ENCODE results near the gene MAST4. TPM values are rescaled to one million over a fixed set of nuclear protein-coding genes. Genes with fewer than 3 reads are reported as not detected.

The MAST4 gene
- total and polyA plus RNA-seq, 12 donors, result 29.6 to 93.3 (median 76.6) TPM

- no peak for ATAC-seq
- no peak for TF ChIP-seq CTCF (IDR thresholded peaks at IDR 0.05)
- no peak overlapping the region for H3K27ac ChIP-seq
- WGBS, 2 donors, result 50% methylated on average over 2 of the region's 2 CpGs
- DNase-seq, result no peak
- intact Hi-C loops (cut with DNase I), result loop anchor here in 1 of 10 donors (10.0 kb wide), 1 partner anchor 148 kb away; no protein-coding TSS in a partner anchor
- H3K9me3 ChIP-seq, result no peaks in the 10 kb centered on the region
- no peak overlapping the region for H3K4me3 ChIP-seq
- H3K27me3 ChIP-seq, result no peaks in the 10 kb centered on the region
- H3K36me3 ChIP-seq, result peaks cover 0 to 100% (median 26%) of the 10 kb centered on the region in 9 donors
- no peaks in the 10 kb centered on the region for H3K4me1 ChIP-seq
Observed at GRCh38 chr5:67133217-67133616, 537.0 kb downstream of the MAST4 start.

- ATAC-seq, result no peak
- Histone ChIP-seq H3K27ac (no peak overlapping the region), H3K27me3 (no peaks in the 10 kb centered on the region), H3K9me3 (no peaks in the 10 kb centered on the region), H3K4me1 (no peaks in the 10 kb centered on the region), H3K4me3 (no peak overlapping the region), H3K36me3 (peaks cover 0 to 100% (median 26%) of the 10 kb centered on the region in 9 donors)
- intact Hi-C loops (cut with DNase I), result loop anchor here in 1 of 10 donors (10.0 kb wide), 1 partner anchor 149 kb away; no protein-coding TSS in a partner anchor
- no peak for DNase-seq
- WGBS, 2 donors, result 92 to 96% methylated on average over 3 of the region's 3 CpGs
- TF ChIP-seq CTCF (IDR thresholded peaks at IDR 0.05), result no peak
Observed at GRCh38 chr5:67133776-67134175, 537.6 kb downstream of the MAST4 start.

- no peak overlapping the region for H3K4me3 ChIP-seq
- no peak for ATAC-seq
Observed at GRCh38 chr5:67135381-67135984, 539.3 kb downstream of the MAST4 start.

GRCh38 chr5:67139030-67139429 lies 542.8 kb downstream of the MAST4 start:
- Histone ChIP-seq H3K9me3 (no peaks in the 10 kb centered on the region), H3K4me3 (no peak overlapping the region), H3K36me3 (peaks cover 0 to 100% (median 39%) of the 10 kb centered on the region in 9 donors), H3K4me1 (no peaks in the 10 kb centered on the region), H3K27me3 (no peaks in the 10 kb centered on the region), H3K27ac (no peak overlapping the region)
- DNase-seq (no peak), ATAC-seq (no peak)
- WGBS, 2 donors, result 84 to 91% methylated on average over 5 of the region's 5 CpGs
- intact Hi-C loops (cut with DNase I), result loop anchor here in 1 of 10 donors (10.0 kb wide), 1 partner anchor 154 kb away; no protein-coding TSS in a partner anchor
- no peak for TF ChIP-seq CTCF (IDR thresholded peaks at IDR 0.05)

More at GRCh38 chr5:67135381-67135984, 539.3 kb downstream of the MAST4 start:
- Histone ChIP-seq H3K4me1 (no peaks in the 10 kb centered on the region), H3K36me3 (peaks cover 0 to 100% (median 23%) of the 10 kb centered on the region in 9 donors), H3K27ac (no peak overlapping the region), H3K27me3 (no peaks in the 10 kb centered on the region), H3K9me3 (no peaks in the 10 kb centered on the region)
- WGBS, 2 donors, result 81 to 85% methylated on average over 6 of the region's 6 CpGs
- no peak for TF ChIP-seq CTCF (IDR thresholded peaks at IDR 0.05)
- no peak for DNase-seq
- intact Hi-C loops (cut with DNase I), result loop anchor here in 1 of 10 donors (10.0 kb wide), 1 partner anchor 151 kb away; no protein-coding TSS in a partner anchor
